Measurements from ENCODE around the gene EFNA2.

DNA sequence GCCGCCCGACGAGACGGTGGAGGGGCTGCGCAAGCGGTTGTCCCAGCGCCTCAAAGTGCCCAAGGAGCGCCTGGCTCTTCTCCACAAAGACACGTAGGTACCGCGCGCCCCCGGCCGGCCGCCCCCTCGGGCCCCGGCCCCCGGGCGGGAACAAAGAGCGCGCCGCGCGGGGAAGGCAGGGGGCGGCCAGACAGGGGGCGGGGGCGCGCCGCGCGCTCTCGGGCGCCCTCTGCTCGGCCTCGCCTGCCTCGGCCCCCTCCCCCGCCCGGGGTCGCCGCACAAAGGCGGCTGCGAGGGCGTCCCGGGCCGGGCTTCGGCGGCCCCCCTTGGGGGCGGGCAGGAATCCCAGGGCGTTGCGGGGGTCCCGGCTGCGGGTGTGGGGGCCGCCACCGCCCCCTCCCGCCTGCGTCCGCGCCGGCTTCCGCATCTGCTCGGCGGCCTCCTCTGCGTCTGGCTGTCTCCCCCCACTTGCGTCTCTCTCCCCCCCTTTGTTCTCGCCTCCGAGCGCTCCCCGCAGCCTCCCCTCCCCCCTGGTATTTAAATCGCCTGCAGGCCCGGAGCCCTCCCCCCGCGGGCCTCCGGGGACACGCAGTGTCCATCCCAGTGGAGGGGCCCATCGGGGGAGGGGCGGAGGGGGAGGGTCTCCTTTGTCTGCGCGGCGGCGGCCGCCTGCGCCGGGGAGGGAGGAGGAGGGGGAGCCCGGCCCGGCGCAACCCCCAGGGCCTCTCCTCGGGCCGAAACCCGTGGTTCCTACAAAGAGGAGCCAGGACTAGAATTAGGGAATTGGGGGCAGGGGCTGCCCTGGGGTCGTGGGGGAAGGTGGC is 35.0 kb upstream of the EFNA2 start:
- TF ChIP-seq, protein P1, sequence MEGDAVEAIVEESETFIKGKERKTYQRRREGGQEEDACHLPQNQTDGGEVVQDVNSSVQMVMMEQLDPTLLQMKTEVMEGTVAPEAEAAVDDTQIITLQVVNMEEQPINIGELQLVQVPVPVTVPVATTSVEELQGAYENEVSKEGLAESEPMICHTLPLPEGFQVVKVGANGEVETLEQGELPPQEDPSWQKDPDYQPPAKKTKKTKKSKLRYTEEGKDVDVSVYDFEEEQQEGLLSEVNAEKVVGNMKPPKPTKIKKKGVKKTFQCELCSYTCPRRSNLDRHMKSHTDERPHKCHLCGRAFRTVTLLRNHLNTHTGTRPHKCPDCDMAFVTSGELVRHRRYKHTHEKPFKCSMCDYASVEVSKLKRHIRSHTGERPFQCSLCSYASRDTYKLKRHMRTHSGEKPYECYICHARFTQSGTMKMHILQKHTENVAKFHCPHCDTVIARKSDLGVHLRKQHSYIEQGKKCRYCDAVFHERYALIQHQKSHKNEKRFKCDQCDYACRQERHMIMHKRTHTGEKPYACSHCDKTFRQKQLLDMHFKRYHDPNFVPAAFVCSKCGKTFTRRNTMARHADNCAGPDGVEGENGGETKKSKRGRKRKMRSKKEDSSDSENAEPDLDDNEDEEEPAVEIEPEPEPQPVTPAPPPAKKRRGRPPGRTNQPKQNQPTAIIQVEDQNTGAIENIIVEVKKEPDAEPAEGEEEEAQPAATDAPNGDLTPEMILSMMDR (IDR thresholded peaks at IDR 0.05): no peak
- TF ChIP-seq POLR2A (IDR thresholded peaks at IDR 0.05): no peak

Measured in vagina (tissue), 2 donors.